ENCODE measurements around the gene MAP1B. TPM values are rescaled to one million over a fixed set of nuclear protein-coding genes. Genes with fewer than 3 reads are reported as not detected.

MAP1B gene
- total and polyA plus RNA-seq, 12 donors = 13.1 to 154 (median 90.0) TPM

DNA sequence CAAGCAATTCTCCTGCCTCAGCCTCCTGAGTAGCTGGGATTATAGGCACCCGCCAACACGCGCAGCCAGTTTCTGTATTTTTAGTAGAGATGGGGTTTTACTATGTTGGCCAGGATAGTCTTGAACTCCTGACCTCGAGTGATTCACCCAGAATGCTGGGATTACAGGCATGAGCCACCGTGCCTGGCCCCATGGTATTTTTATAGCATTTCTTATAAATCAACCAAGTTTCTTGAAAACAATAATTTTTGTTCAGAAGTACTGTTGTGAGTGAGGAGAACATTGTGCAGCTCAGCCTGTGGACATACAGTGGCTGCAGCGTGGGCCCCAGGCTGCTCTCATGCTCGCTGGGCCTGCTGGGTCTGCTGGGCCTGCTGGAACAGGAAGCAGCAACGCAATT lies 45.3 kb downstream of the MAP1B start:
- peaks cover 5 to 69% (median 42%) of the 10 kb centered on the region in 9 donors for H3K4me1 ChIP-seq
- peak overlapping the region in 1 of 10 donors; percentile 25 for H3K27ac ChIP-seq
- H3K9me3 ChIP-seq = peaks cover 0 to 11% (median 0%) of the 10 kb centered on the region in 11 donors
- ATAC-seq = no peak
- TF ChIP-seq CTCF (IDR thresholded peaks at IDR 0.05) = no peak
- 92 to 97% methylated on average over 8 of the region's 8 CpGs for WGBS, 2 donors
- peaks cover 0 to 15% (median 0%) of the 10 kb centered on the region in 9 donors for H3K36me3 ChIP-seq
- DNase-seq = no peak
- intact Hi-C loops (cut with DNase I) = no loop called here
- H3K4me3 ChIP-seq = no peak overlapping the region
- no peaks in the 10 kb centered on the region for H3K27me3 ChIP-seq

- H3K27ac ChIP-seq = peak overlapping the region in 4 of 10 donors; percentile 22 to 62 (median 56)
- H3K27me3 ChIP-seq = no peaks in the 10 kb centered on the region
- no peak for DNase-seq
- no peak for TF ChIP-seq CTCF (IDR thresholded peaks at IDR 0.05)
- no peak overlapping the region for H3K4me3 ChIP-seq
- WGBS, 2 donors = 83 to 88% methylated on average over 4 of the region's 4 CpGs
- ATAC-seq = no peak
- H3K9me3 ChIP-seq = peaks cover 0 to 11% (median 0%) of the 10 kb centered on the region in 11 donors
- H3K4me1 ChIP-seq = peaks cover 5 to 76% (median 42%) of the 10 kb centered on the region in 9 donors
- intact Hi-C loops (cut with DNase I) = no loop called here
- peaks cover 0 to 6% (median 0%) of the 10 kb centered on the region in 9 donors for H3K36me3 ChIP-seq
Measured at GRCh38 chr5:72153551-72153950, 46.3 kb downstream of the MAP1B start.

GRCh38 chr5:72154076-72154756 lies 46.9 kb downstream of the MAP1B start:
- ATAC-seq = peak; percentile 46 to 80 (median 70)
- WGBS, 2 donors = 35 to 41% methylated on average over 5 of the region's 5 CpGs
- intact Hi-C loops (cut with DNase I) = no loop called here
- no peak overlapping the region for H3K4me3 ChIP-seq
- no peaks in the 10 kb centered on the region for H3K36me3 ChIP-seq
- peak in 1 of 2 donors; percentile 22 for DNase-seq
- peaks cover 5 to 81% (median 45%) of the 10 kb centered on the region in 9 donors for H3K4me1 ChIP-seq
- peaks cover 0 to 11% (median 0%) of the 10 kb centered on the region in 11 donors for H3K9me3 ChIP-seq
- H3K27ac ChIP-seq = peak overlapping the region in 8 of 10 donors; percentile 14 to 62 (median 52)
- no peaks in the 10 kb centered on the region for H3K27me3 ChIP-seq
- TF ChIP-seq CTCF (IDR thresholded peaks at IDR 0.05) = no peak

GRCh38 chr5:72156946-72157624 lies 49.8 kb downstream of the MAP1B start:
- Histone ChIP-seq H3K27me3 (no peaks in the 10 kb centered on the region), H3K4me1 (peaks cover 3 to 73% (median 40%) of the 10 kb centered on the region in 9 donors), H3K27ac (peak overlapping the region in 4 of 10 donors; percentile 9 to 41 (median 20)), H3K4me3 (no peak overlapping the region), H3K36me3 (no peaks in the 10 kb centered on the region), H3K9me3 (peaks cover 0 to 3% (median 0%) of the 10 kb centered on the region in 11 donors)
- intact Hi-C loops (cut with DNase I) = no loop called here
- ATAC-seq (peak in 6 of 8 donors; percentile 10 to 59 (median 42)), DNase-seq (no peak)
- 63 to 68% methylated on average over 5 of the region's 5 CpGs for WGBS, 2 donors
- TF ChIP-seq CTCF (IDR thresholded peaks at IDR 0.05) = no peak
